ENCODE data around the gene LACTB. TPM values are rescaled to one million over a fixed set of nuclear protein-coding genes. Genes with fewer than 3 reads are reported as not detected.
A peak's percentile ranks its signal among the peaks of the same experiment; 100 is the strongest.

LACTB gene
- total and polyA plus RNA-seq, 12 donors: 11.6 to 32.2 (median 24.3) TPM

DNA sequence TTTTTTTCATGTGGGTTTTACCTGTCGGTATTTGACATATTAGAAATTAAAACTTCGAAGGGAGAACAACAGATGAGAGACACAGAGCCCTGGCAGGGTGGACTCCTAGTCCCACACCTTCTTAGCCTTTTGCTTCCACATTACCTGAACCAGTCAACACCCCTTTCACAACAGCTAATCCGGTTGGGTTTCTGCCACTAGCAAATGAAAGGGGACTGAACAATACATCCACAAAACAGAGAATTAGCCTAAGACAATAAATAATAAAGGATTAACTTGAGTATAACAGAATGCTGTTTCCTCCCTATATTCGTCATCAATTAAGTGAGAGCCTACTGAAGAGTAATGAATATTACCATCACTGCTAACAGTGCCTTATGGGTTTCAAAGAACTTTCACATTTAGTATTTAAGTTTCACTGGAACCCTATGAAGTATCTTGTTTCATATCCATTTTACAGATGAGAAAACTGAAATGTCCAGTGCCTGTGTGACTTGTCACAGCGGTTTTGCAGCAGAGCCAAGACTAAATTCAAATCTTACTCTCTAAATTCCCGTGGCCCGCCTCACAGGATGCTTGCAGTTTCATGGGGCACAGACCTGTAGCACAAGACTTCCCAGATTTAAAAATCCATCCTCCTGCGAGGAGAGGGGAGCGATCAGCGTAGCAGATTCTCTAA is 66.7 kb downstream of the LACTB start:
- no peaks in the 10 kb centered on the region for H3K36me3 ChIP-seq
- intact Hi-C loops (cut with DNase I): loop anchor here in 4 of 10 donors (2.0 to 10.0 kb wide), 4 partner anchors 30 to 89 kb away; partner anchors contain the start of genes APH1B (in 2 of the 4) and RPS27L (in 1 of the 4)
- no peaks in the 10 kb centered on the region for H3K27me3 ChIP-seq
- no peak for ATAC-seq
- H3K9me3 ChIP-seq: no peaks in the 10 kb centered on the region
- WGBS, 2 donors: 46 to 48% methylated on average over 10 of the region's 10 CpGs
- peak overlapping the region; percentile 50 to 70 (median 66) for H3K4me3 ChIP-seq
- H3K4me1 ChIP-seq: peaks cover 0 to 44% (median 19%) of the 10 kb centered on the region in 9 donors
- H3K27ac ChIP-seq: peak overlapping the region in 8 of 10 donors; percentile 34 to 92 (median 76)
- no peak for TF ChIP-seq CTCF (IDR thresholded peaks at IDR 0.05)
- DNase-seq: no peak

- Histone ChIP-seq H3K9me3 (no peaks in the 10 kb centered on the region), H3K27me3 (no peaks in the 10 kb centered on the region), H3K36me3 (no peaks in the 10 kb centered on the region), H3K4me3 (peak within 1 kb of the TSS; percentile 53 to 70 (median 66)), H3K4me1 (peaks cover 5 to 52% (median 26%) of the 10 kb centered on the region in 9 donors), H3K27ac (peak within 1 kb of the TSS in 9 of 10 donors; percentile 34 to 92 (median 77))
- ATAC-seq (peak; percentile 99 to 100 (median 99)), DNase-seq (peak; percentile 98 to 99)
- intact Hi-C loops (cut with DNase I): loop anchor here in 4 of 10 donors (2.0 to 10.0 kb wide), 4 partner anchors 30 to 88 kb away; partner anchors contain the start of genes APH1B (in 2 of the 4) and RPS27L (in 1 of the 4)
- 0 to 1% methylated on average over 77 of the region's 77 CpGs for WGBS, 2 donors
- peak in 1 of 9 donors; percentile 6 for TF ChIP-seq CTCF (IDR thresholded peaks at IDR 0.05)
Measured at GRCh38 chr15:63188926-63189871, 67.5 kb downstream of the LACTB start, which contains the start of gene RAB8B. Gene RAB8B (plus strand): TSS chr15:63189606. CDS start chr15:63189625, 19 bp downstream.

DNA sequence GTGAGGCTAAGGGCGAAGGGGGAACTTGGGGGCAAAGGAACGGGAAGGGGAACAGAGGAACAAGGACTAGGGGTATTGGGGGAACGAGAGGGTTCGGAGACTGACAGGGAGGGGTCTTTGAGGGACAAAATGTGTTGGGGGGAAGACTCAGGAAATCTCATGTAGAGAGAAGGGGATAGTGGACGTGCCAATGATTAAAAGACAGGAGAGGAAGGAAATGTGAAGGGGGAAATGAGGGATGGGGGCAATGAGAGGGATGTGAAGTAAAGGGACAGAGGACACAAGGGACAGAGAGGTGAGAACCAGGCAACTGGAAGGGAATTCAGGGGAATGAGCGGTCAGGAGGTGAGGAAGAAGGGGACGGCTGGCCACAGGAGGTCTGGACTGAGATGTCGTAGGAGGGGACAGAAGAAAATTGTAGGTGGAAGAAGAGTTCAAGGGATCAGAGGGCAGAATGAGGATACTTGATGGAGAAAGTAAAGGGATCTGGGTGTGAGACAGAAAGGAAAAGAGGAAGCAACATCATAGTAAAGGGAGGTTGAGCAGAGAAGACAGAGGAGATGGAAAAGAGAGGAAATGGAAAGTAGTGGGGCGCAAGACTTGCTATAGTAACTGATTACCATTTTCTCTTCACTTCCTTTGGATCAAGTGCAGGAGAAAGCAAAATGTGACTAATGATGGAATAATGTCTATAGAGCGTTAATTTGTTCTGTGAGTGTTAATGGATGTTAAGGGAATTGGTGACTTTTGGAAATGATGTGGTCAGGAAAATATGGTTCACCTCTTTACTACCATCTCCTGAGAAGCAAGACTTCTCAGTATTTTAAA is 68.5 kb downstream of the LACTB start:
- H3K36me3 ChIP-seq: no peaks in the 10 kb centered on the region
- intact Hi-C loops (cut with DNase I): loop anchor here in 5 of 10 donors (2.0 to 10.0 kb wide), 6 partner anchors 31 to 87 kb away; partner anchors contain the start of genes APH1B (in 4 of the 5) and RPS27L (in 1 of the 5)
- no peaks in the 10 kb centered on the region for H3K9me3 ChIP-seq
- peaks cover 5 to 61% (median 35%) of the 10 kb centered on the region in 9 donors for H3K4me1 ChIP-seq
- DNase-seq: no peak
- 16 to 18% methylated on average over 10 of the region's 10 CpGs for WGBS, 2 donors
- TF ChIP-seq CTCF (IDR thresholded peaks at IDR 0.05): no peak
- no peaks in the 10 kb centered on the region for H3K27me3 ChIP-seq
- peak in 1 of 8 donors; percentile 1 for ATAC-seq
- peak overlapping the region in 9 of 10 donors; percentile 25 to 92 (median 77) for H3K27ac ChIP-seq
- peak overlapping the region; percentile 53 to 70 (median 66) for H3K4me3 ChIP-seq
